Duodenal mucosa (tissue), 2 donors: ENCODE measurements around the gene SHCBP1L.
A peak's percentile ranks its signal among the peaks of the same experiment; 100 is the strongest.
"Not testable (repeated sequence)": the region's sequence is repeated elsewhere in the genome, so short reads cannot be mapped to it uniquely, and the experiment has no call there.

ENCODE experiments used
- H3K27ac ChIP-seq: one replicate; pipeline ENCODE4 v1.7.0; 2013; ENCODE audit warnings: low read depth, low read length
- H3K27me3 ChIP-seq, 2 donors: one replicate each; pipeline ENCODE4 v1.7.0; 2013; ENCODE audit warnings: low read length in 2 of 2, control low read depth in 1 of 2; ENCODE audit not compliant: insufficient read depth in 2 of 2, control insufficient read depth in 1 of 2
- H3K36me3 ChIP-seq, 2 donors: one replicate each; pipeline ENCODE4 v1.7.0; 2013; ENCODE audit warnings: low read length in 2 of 2, control low read depth in 1 of 2; ENCODE audit not compliant: insufficient read depth in 2 of 2, control insufficient read depth in 1 of 2
- H3K4me1 ChIP-seq, 2 donors: one replicate each; pipeline ENCODE4 v1.7.0; 2013; ENCODE audit warnings: low read length in 2 of 2, control low read depth in 1 of 2; ENCODE audit not compliant: insufficient read depth in 2 of 2, control insufficient read depth in 1 of 2
- H3K4me3 ChIP-seq, 2 donors: one replicate each; pipeline ENCODE4 v1.7.0; 2013; ENCODE audit warnings: low read length in 2 of 2, low read depth in 1 of 2
- H3K9ac ChIP-seq, 2 donors: one replicate each; pipeline ENCODE4 v1.7.0; 2013; ENCODE audit warnings: low read length in 2 of 2, low read depth in 1 of 2
- H3K9me3 ChIP-seq, 2 donors: one replicate each; pipeline ENCODE4 v1.7.0; 2013; ENCODE audit warnings: low read length in 2 of 2, control low read depth in 1 of 2; ENCODE audit not compliant: control insufficient read depth in 1 of 2

The SHCBP1L gene

GRCh38 chr1:182965861-182966260, 12.9 kb upstream of the SHCBP1L start:
- Histone ChIP-seq H3K4me3 (no peak overlapping the region), H3K9ac (no peak overlapping the region), H3K9me3 (no peaks in the 10 kb centered on the region), H3K27ac (no peak overlapping the region), H3K36me3 (no peaks in the 10 kb centered on the region), H3K27me3 (no peaks in the 10 kb centered on the region), H3K4me1 (no peaks in the 10 kb centered on the region)

GRCh38 chr1:182965096-182965495, 12.1 kb upstream of the SHCBP1L start:
- no peaks in the 10 kb centered on the region for H3K9me3 ChIP-seq
- no peak overlapping the region for H3K27ac ChIP-seq
- H3K4me3 ChIP-seq, result no peak overlapping the region
- no peak overlapping the region for H3K9ac ChIP-seq
- no peaks in the 10 kb centered on the region for H3K27me3 ChIP-seq
- H3K36me3 ChIP-seq, result no peaks in the 10 kb centered on the region
- H3K4me1 ChIP-seq, result no peaks in the 10 kb centered on the region

- H3K4me3 ChIP-seq, result peak overlapping the region; percentile 32 to 41
Measured at GRCh38 chr1:182962554-182963115, 9.7 kb upstream of the SHCBP1L start.

GRCh38 chr1:182960046-182960445, 7.1 kb upstream of the SHCBP1L start:
- no peaks in the 10 kb centered on the region for H3K4me1 ChIP-seq
- H3K36me3 ChIP-seq, result no peaks in the 10 kb centered on the region
- H3K4me3 ChIP-seq, result no peak overlapping the region
- H3K27ac ChIP-seq, result no peak overlapping the region
- H3K27me3 ChIP-seq, result no peaks in the 10 kb centered on the region
- no peaks in the 10 kb centered on the region for H3K9me3 ChIP-seq
- H3K9ac ChIP-seq, result no peak overlapping the region

More at GRCh38 chr1:182962554-182963115, 9.7 kb upstream of the SHCBP1L start:
- Histone ChIP-seq H3K4me1 (no peaks in the 10 kb centered on the region), H3K9ac (peak overlapping the region in 1 of 2 donors; percentile 13), H3K27me3 (no peaks in the 10 kb centered on the region), H3K27ac (no peak overlapping the region), H3K36me3 (no peaks in the 10 kb centered on the region), H3K9me3 (no peaks in the 10 kb centered on the region)

- Histone ChIP-seq H3K27ac (no peak overlapping the region), H3K36me3 (no peaks in the 10 kb centered on the region), H3K9me3 (no peaks in the 10 kb centered on the region), H3K9ac (no peak overlapping the region), H3K27me3 (no peaks in the 10 kb centered on the region), H3K4me1 (no peaks in the 10 kb centered on the region), H3K4me3 (no peak overlapping the region)
Measured at GRCh38 chr1:182957902-182958395, 5.0 kb upstream of the SHCBP1L start.

GRCh38 chr1:182956708-182957365, 3.9 kb upstream of the SHCBP1L start:
- H3K4me3 ChIP-seq, result no peak overlapping the region
- H3K4me1 ChIP-seq, result no peaks in the 10 kb centered on the region
- no peaks in the 10 kb centered on the region for H3K36me3 ChIP-seq
- no peaks in the 10 kb centered on the region for H3K9me3 ChIP-seq
- H3K9ac ChIP-seq, result no peak overlapping the region
- no peak overlapping the region for H3K27ac ChIP-seq
- H3K27me3 ChIP-seq, result peaks cover 4% of the 10 kb centered on the region in 2 donors

- Histone ChIP-seq H3K9me3 (no peaks in the 10 kb centered on the region), H3K9ac (no peak overlapping the region)
Measured at GRCh38 chr1:182955596-182956588, 2.9 kb upstream of the SHCBP1L start.

GRCh38 chr1:182953826-182954225, 860 bp upstream of the SHCBP1L start:
- Histone ChIP-seq H3K27me3 (peaks cover 4% of the 10 kb centered on the region in 2 donors), H3K9me3 (no peaks in the 10 kb centered on the region), H3K9ac (no peak overlapping the region), H3K36me3 (no peaks in the 10 kb centered on the region), H3K4me1 (no peaks in the 10 kb centered on the region), H3K27ac (no peak overlapping the region), H3K4me3 (no peak overlapping the region)

More at GRCh38 chr1:182955596-182956588, 2.9 kb upstream of the SHCBP1L start:
- no peak overlapping the region for H3K4me3 ChIP-seq
- H3K27ac ChIP-seq, result no peak overlapping the region
- peaks cover 4% of the 10 kb centered on the region in 2 donors for H3K27me3 ChIP-seq
- H3K4me1 ChIP-seq, result no peaks in the 10 kb centered on the region
- no peaks in the 10 kb centered on the region for H3K36me3 ChIP-seq

- H3K4me3 ChIP-seq, H3K4me1 ChIP-seq, H3K9me3 ChIP-seq, H3K27ac ChIP-seq, H3K27me3 ChIP-seq, H3K9ac ChIP-seq, H3K36me3 ChIP-seq: not testable (repeated sequence)
Measured at GRCh38 chr1:182943336-182943735, 9.6 kb downstream of the SHCBP1L start.

- not testable (repeated sequence) for H3K27ac ChIP-seq, H3K9me3 ChIP-seq
Measured at GRCh38 chr1:182942145-182942544, 10.8 kb downstream of the SHCBP1L start.

More at GRCh38 chr1:182942145-182942544, 10.8 kb downstream of the SHCBP1L start:
- H3K4me3 ChIP-seq, H3K9ac ChIP-seq, H3K27me3 ChIP-seq, H3K36me3 ChIP-seq, H3K4me1 ChIP-seq: not testable (repeated sequence)
